EH (cell line): ENCODE measurements around the gene RCBTB2.

Source experiments
- DNase-seq: peaks from one replicate; pipeline ENCODE4 v3.0.0-alpha.2; 2015; ENCODE audit warnings: low read depth

The RCBTB2 gene

GRCh38 chr13:48493066-48493765, 39.7 kb downstream of the RCBTB2 start:
- DNase-seq = peak; percentile 3

GRCh38 chr13:48492470-48493065, 40.3 kb downstream of the RCBTB2 start:
- DNase-seq = peak; percentile 88

- no peak for DNase-seq
These were observed 40.8 kb downstream of the RCBTB2 start for GRCh38 chr13:48492096-48492440.

GRCh38 chr13:48491423-48492095, 41.3 kb downstream of the RCBTB2 start:
- DNase-seq = peak; percentile 59

- DNase-seq = peak; percentile 22
These were observed 42.6 kb downstream of the RCBTB2 start for GRCh38 chr13:48490241-48490640.

GRCh38 chr13:48489666-48490065, 43.2 kb downstream of the RCBTB2 start:
- peak; percentile 27 for DNase-seq

GRCh38 chr13:48488995-48489394, 43.9 kb downstream of the RCBTB2 start:
- DNase-seq = no peak

- DNase-seq = no peak
These were observed 44.9 kb downstream of the RCBTB2 start for GRCh38 chr13:48487968-48488367.

GRCh38 chr13:48486836-48487235, 46.0 kb downstream of the RCBTB2 start:
- no peak for DNase-seq

GRCh38 chr13:48486362-48486761, 46.5 kb downstream of the RCBTB2 start:
- no peak for DNase-seq

GRCh38 chr13:48485432-48485831, 47.4 kb downstream of the RCBTB2 start:
- peak; percentile 19 for DNase-seq

GRCh38 chr13:48483575-48483974, 49.3 kb downstream of the RCBTB2 start:
- no peak for DNase-seq

GRCh38 chr13:48478391-48478790, 54.5 kb downstream of the RCBTB2 start:
- peak; percentile 92 for DNase-seq

GRCh38 chr13:48477191-48477855, 55.6 kb downstream of the RCBTB2 start:
- no peak for DNase-seq

- no peak for DNase-seq
These were observed 56.2 kb downstream of the RCBTB2 start for GRCh38 chr13:48476686-48477085.

GRCh38 chr13:48476215-48476614, 56.7 kb downstream of the RCBTB2 start:
- DNase-seq = no peak

- no peak for DNase-seq
These were observed 57.6 kb downstream of the RCBTB2 start for GRCh38 chr13:48475230-48475629.

GRCh38 chr13:48457578-48458242, 75.2 kb downstream of the RCBTB2 start:
- no peak for DNase-seq

GRCh38 chr13:48456546-48456945, 76.3 kb downstream of the RCBTB2 start:
- DNase-seq = no peak

- peak; percentile 93 for DNase-seq
These were observed 81.7 kb downstream of the RCBTB2 start for GRCh38 chr13:48451196-48451595.

GRCh38 chr13:48449656-48450055, 83.2 kb downstream of the RCBTB2 start:
- DNase-seq = peak; percentile 75

GRCh38 chr13:48448959-48449614, 83.8 kb downstream of the RCBTB2 start:
- DNase-seq = peak; percentile 76
